Measurements from ENCODE around the gene PEF1. TPM values are rescaled to one million over a fixed set of nuclear protein-coding genes. Genes with fewer than 3 reads are reported as not detected.

PEF1 gene
- total RNA-seq, 3 donors from 2014 or later (not counting 1 experiment from before 2014, with no cell fraction given): 48.9 to 62.8 (median 49.9) TPM

- Mint-ChIP-seq H3K27me3 (ENCODE audit: low read depth in 2 of 2) (peaks cover 3 to 6% of the 10 kb centered on the region in 2 donors), H3K4me1 (no peaks in the 10 kb centered on the region), H3K36me3 (no peaks in the 10 kb centered on the region), H3K9me3 (no peaks in the 10 kb centered on the region), H3K27ac (no peak overlapping the region), H3K4me3 (no peak overlapping the region)
- DNase-seq (no peak), ATAC-seq (no peak)
- H3K9me3 ChIP-seq (ENCODE audit: control insufficient read depth, insufficient read depth, low read length): no peaks in the 10 kb centered on the region
- no peaks in the 10 kb centered on the region for H3K27me3 ChIP-seq (ENCODE audit: control insufficient read depth, insufficient read depth, low read length)
- TF ChIP-seq CTCF (IDR thresholded peaks at IDR 0.05): no peak
- intact Hi-C loops (cut with micrococcal nuclease): no loop called here
- no peaks in the 10 kb centered on the region for H3K4me1 ChIP-seq (ENCODE audit: control insufficient read depth, insufficient read depth, low read length)
- no peak overlapping the region for H3K27ac ChIP-seq (ENCODE audit: low read length)
- no peak overlapping the region for H3K4me3 ChIP-seq (ENCODE audit: low read length)
- no peaks in the 10 kb centered on the region for H3K36me3 ChIP-seq (ENCODE audit: control insufficient read depth, insufficient read depth, low read length)
- 94% methylated on average over 4 of the region's 4 CpGs for WGBS (ENCODE audit: insufficient coverage)
Measured at GRCh38 chr1:31655756-31656155, 11.1 kb upstream of the PEF1 start.

GRCh38 chr1:31655104-31655503 lies 10.4 kb upstream of the PEF1 start:
- H3K9me3 ChIP-seq (ENCODE audit: control insufficient read depth, insufficient read depth, low read length): no peaks in the 10 kb centered on the region
- ATAC-seq (no peak), DNase-seq (no peak)
- no peak for TF ChIP-seq CTCF (IDR thresholded peaks at IDR 0.05)
- no peaks in the 10 kb centered on the region for H3K36me3 Mint-ChIP-seq
- no peak overlapping the region for H3K4me3 ChIP-seq (ENCODE audit: low read length)
- H3K27me3 ChIP-seq (ENCODE audit: control insufficient read depth, insufficient read depth, low read length): no peaks in the 10 kb centered on the region
- H3K27me3 Mint-ChIP-seq (ENCODE audit: low read depth in 2 of 2): peaks cover 3 to 6% of the 10 kb centered on the region in 2 donors
- no peak overlapping the region for H3K27ac Mint-ChIP-seq
- H3K36me3 ChIP-seq (ENCODE audit: control insufficient read depth, insufficient read depth, low read length): no peaks in the 10 kb centered on the region
- no peak overlapping the region for H3K27ac ChIP-seq (ENCODE audit: low read length)
- H3K4me1 ChIP-seq (ENCODE audit: control insufficient read depth, insufficient read depth, low read length): no peaks in the 10 kb centered on the region
- H3K4me1 Mint-ChIP-seq: no peaks in the 10 kb centered on the region
- no peak overlapping the region for H3K4me3 Mint-ChIP-seq
- intact Hi-C loops (cut with micrococcal nuclease): no loop called here
- no peaks in the 10 kb centered on the region for H3K9me3 Mint-ChIP-seq
- WGBS (ENCODE audit: insufficient coverage): 90% methylated on average over 6 of the region's 6 CpGs

- no peak for ATAC-seq
- Histone ChIP-seq H3K36me3 (ENCODE audit: control insufficient read depth, insufficient read depth, low read length) (no peaks in the 10 kb centered on the region), H3K4me3 (ENCODE audit: low read length) (no peak overlapping the region), H3K27me3 (ENCODE audit: control insufficient read depth, insufficient read depth, low read length) (no peaks in the 10 kb centered on the region), H3K4me1 (ENCODE audit: control insufficient read depth, insufficient read depth, low read length) (no peaks in the 10 kb centered on the region), H3K9me3 (ENCODE audit: control insufficient read depth, insufficient read depth, low read length) (no peaks in the 10 kb centered on the region), H3K27ac (ENCODE audit: low read length) (no peak overlapping the region)
- intact Hi-C loops (cut with micrococcal nuclease): no loop called here
- 93% methylated on average over 5 of the region's 5 CpGs for WGBS (ENCODE audit: insufficient coverage)
- H3K4me1 Mint-ChIP-seq: no peaks in the 10 kb centered on the region
- no peaks in the 10 kb centered on the region for H3K36me3 Mint-ChIP-seq
- no peak for DNase-seq
- peaks cover 3 to 6% of the 10 kb centered on the region in 2 donors for H3K27me3 Mint-ChIP-seq (ENCODE audit: low read depth in 2 of 2)
- H3K4me3 Mint-ChIP-seq: no peak overlapping the region
- H3K9me3 Mint-ChIP-seq: no peaks in the 10 kb centered on the region
- no peak overlapping the region for H3K27ac Mint-ChIP-seq
- no peak for TF ChIP-seq CTCF (IDR thresholded peaks at IDR 0.05)
Measured at GRCh38 chr1:31654474-31654776, 9.7 kb upstream of the PEF1 start.

- no peak overlapping the region for H3K27ac ChIP-seq (ENCODE audit: low read length)
- Mint-ChIP-seq H3K36me3 (no peaks in the 10 kb centered on the region), H3K4me3 (no peak overlapping the region), H3K27ac (no peak overlapping the region), H3K9me3 (no peaks in the 10 kb centered on the region), H3K4me1 (no peaks in the 10 kb centered on the region), H3K27me3 (ENCODE audit: low read depth in 2 of 2) (peaks cover 3 to 6% of the 10 kb centered on the region in 2 donors)
- no peak for ATAC-seq
- intact Hi-C loops (cut with micrococcal nuclease): no loop called here
- no peaks in the 10 kb centered on the region for H3K27me3 ChIP-seq (ENCODE audit: control insufficient read depth, insufficient read depth, low read length)
- no peak for DNase-seq
- H3K36me3 ChIP-seq (ENCODE audit: control insufficient read depth, insufficient read depth, low read length): no peaks in the 10 kb centered on the region
- H3K9me3 ChIP-seq (ENCODE audit: control insufficient read depth, insufficient read depth, low read length): no peaks in the 10 kb centered on the region
- no peak overlapping the region for H3K4me3 ChIP-seq (ENCODE audit: low read length)
- WGBS (ENCODE audit: insufficient coverage): 94% methylated on average over 12 of the region's 12 CpGs
- TF ChIP-seq CTCF (IDR thresholded peaks at IDR 0.05): no peak
- H3K4me1 ChIP-seq (ENCODE audit: control insufficient read depth, insufficient read depth, low read length): no peaks in the 10 kb centered on the region
Measured at GRCh38 chr1:31653717-31654473, 9.2 kb upstream of the PEF1 start.
